Caco-2 (cell line): ENCODE measurements around the gene BCDIN3D. TPM values are rescaled to one million over a fixed set of nuclear protein-coding genes. Genes with fewer than 3 reads are reported as not detected.

Experiments used
- BruUV-seq: library from RNA; stranded (reverse); fragments of 400-500 nt; replicated peaks from 2 replicates; lab custom pipeline; 2021; lab: Mats Ljungman, UMichigan
- CTCF ChIA-PET: fragments of 300-600 bp; sonication (Branson Sonifier 250); formaldehyde crosslinking; loops from one replicate; lab custom pipeline; 2022; ENCODE audit warnings: antibody characterized with exemption; lab: Charles Lee
- POLR2A ChIA-PET: fragments of 300-600 bp; sonication (Branson Sonifier 250); formaldehyde crosslinking; loops from one replicate; lab custom pipeline; 2022; ENCODE audit warnings: antibody characterized with exemption; lab: Charles Lee
- DNase-seq, 2 experiments: peaks; one replicate each; pipeline versions ENCODE4 v3.0.0 to v3.0.0-alpha.2; 2020 to 2022
- H3K27me3 ChIP-seq: replicated peaks from 2 replicates; pipeline ENCODE4 v1.6.0; 2011; ENCODE audit warnings: low read length; ENCODE audit not compliant: control insufficient read depth, insufficient read depth
- H3K36me3 ChIP-seq: 2 replicates; pipeline ENCODE4 v1.5.1; 2011; ENCODE audit warnings: low read length; ENCODE audit not compliant: control insufficient read depth, insufficient read depth
- H3K4me1 ChIP-seq: fragments of 250-450 bp; sonication (Bioruptor Pico); 2 replicates; pipeline ENCODE4 v1.5.1; 2020; ENCODE audit warnings: mild to moderate bottlenecking
- H3K4me3 ChIP-seq: 2 replicates; pipeline ENCODE4 v1.5.1; 2011; ENCODE audit warnings: low read depth, mild to moderate bottlenecking, control low read depth, low read length
- H3K9me3 ChIP-seq: fragments of 250-450 bp; sonication (Bioruptor Pico); 2 replicates; pipeline ENCODE4 v1.5.1; 2020; ENCODE audit warnings: mild to moderate bottlenecking, moderate library complexity
- H3K27ac Mint-ChIP-seq: one replicate; pipeline ENCODE4 v1.8.0; 2022; ENCODE audit warnings: mixed read lengths; ENCODE audit not compliant: unreplicated experiment
- H3K27me3 Mint-ChIP-seq: one replicate; pipeline ENCODE4 v1.8.0; 2022; ENCODE audit warnings: mixed read lengths; ENCODE audit not compliant: insufficient read depth, unreplicated experiment
- H3K36me3 Mint-ChIP-seq: one replicate; pipeline ENCODE4 v1.8.0; 2022; ENCODE audit warnings: mild to moderate bottlenecking, mixed read lengths; ENCODE audit not compliant: insufficient read depth, unreplicated experiment
- H3K4me1 Mint-ChIP-seq: one replicate; pipeline ENCODE4 v1.8.0; 2022; ENCODE audit warnings: low read depth, mixed read lengths; ENCODE audit not compliant: unreplicated experiment
- H3K4me3 Mint-ChIP-seq: one replicate; pipeline ENCODE4 v1.8.0; 2022; ENCODE audit warnings: mild to moderate bottlenecking, moderate library complexity, mixed read lengths; ENCODE audit not compliant: unreplicated experiment
- H3K9me3 Mint-ChIP-seq: one replicate; pipeline ENCODE4 v1.8.0; 2022; ENCODE audit warnings: mixed read lengths; ENCODE audit not compliant: unreplicated experiment
- intact Hi-C: fragments of 100-400 bp; cut with micrococcal nuclease; formaldehyde crosslinking; loops from one replicate; pipeline ENCODE4 v1.10.0; 2022; ENCODE audit not compliant: unreplicated experiment
- total RNA-seq: library from RNA; stranded (reverse); gene quantifications from 2 replicates; pipeline ENCODE4 v1.2.3, GENCODE V29; 2022
- TF ChIP-seq, protein P1 (sequence below), 2 experiments: fragments of 200-600 bp in 1 of 2; IDR thresholded peaks; 1 replicate in 1 of 2; 2 replicates in 1 of 2; pipeline versions ENCODE4 v1.5.1 to v1.8.0; 2011 to 2022; ENCODE audit warnings: antibody characterized with exemption in 1 of 2, control low read depth in 1 of 2, inconsistent platforms in 1 of 2, low read depth in 1 of 2, low read length in 1 of 2, mild to moderate bottlenecking in 1 of 2, moderate library complexity in 1 of 2; ENCODE audit not compliant: insufficient read depth in 1 of 2, severe bottlenecking in 1 of 2, unreplicated experiment in 1 of 2

BCDIN3D gene
- total RNA-seq, 1 experiment from 2014 or later = 6.6 TPM

DNA sequence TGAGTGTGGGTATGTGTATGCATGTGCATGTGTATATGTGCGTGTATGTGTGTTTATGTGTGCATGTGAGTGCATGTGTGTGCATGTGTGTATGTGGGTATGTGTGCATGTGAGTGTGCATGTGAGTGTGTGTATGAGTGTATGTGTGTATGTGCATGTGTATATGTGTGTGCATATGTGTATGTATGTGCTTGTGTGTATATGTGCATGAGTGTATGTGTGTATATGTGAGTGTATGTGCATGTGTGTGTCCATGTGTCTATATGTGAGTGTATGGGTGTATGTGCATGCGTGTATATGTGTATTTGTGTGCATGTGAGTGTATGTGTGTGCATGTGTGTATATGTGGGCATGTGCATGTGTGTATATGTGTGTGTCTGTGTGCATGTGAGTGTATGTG is 35.1 kb upstream of the BCDIN3D start:
- no peak overlapping the region for H3K4me3 Mint-ChIP-seq
- H3K4me1 Mint-ChIP-seq = no peaks in the 10 kb centered on the region
- Histone ChIP-seq H3K4me3 (no peak overlapping the region), H3K27me3 (no peaks in the 10 kb centered on the region), H3K4me1 (no peaks in the 10 kb centered on the region), H3K9me3 (no peaks in the 10 kb centered on the region), H3K36me3 (no peaks in the 10 kb centered on the region)
- ChIA-PET POLR2A (no interaction called here), CTCF (no interaction called here)
- no TSS peak for BruUV-seq
- intact Hi-C loops = no loop called here
- peaks cover 36% of the 10 kb centered on the region for H3K9me3 Mint-ChIP-seq
- H3K27me3 Mint-ChIP-seq = no peaks in the 10 kb centered on the region
- TF ChIP-seq, protein P1, sequence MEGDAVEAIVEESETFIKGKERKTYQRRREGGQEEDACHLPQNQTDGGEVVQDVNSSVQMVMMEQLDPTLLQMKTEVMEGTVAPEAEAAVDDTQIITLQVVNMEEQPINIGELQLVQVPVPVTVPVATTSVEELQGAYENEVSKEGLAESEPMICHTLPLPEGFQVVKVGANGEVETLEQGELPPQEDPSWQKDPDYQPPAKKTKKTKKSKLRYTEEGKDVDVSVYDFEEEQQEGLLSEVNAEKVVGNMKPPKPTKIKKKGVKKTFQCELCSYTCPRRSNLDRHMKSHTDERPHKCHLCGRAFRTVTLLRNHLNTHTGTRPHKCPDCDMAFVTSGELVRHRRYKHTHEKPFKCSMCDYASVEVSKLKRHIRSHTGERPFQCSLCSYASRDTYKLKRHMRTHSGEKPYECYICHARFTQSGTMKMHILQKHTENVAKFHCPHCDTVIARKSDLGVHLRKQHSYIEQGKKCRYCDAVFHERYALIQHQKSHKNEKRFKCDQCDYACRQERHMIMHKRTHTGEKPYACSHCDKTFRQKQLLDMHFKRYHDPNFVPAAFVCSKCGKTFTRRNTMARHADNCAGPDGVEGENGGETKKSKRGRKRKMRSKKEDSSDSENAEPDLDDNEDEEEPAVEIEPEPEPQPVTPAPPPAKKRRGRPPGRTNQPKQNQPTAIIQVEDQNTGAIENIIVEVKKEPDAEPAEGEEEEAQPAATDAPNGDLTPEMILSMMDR (IDR thresholded peaks at IDR 0.05; ENCODE audit: insufficient read depth in 1 of 2, low read depth in 1 of 2, low read length in 1 of 2, severe bottlenecking in 1 of 2, unreplicated experiment in 1 of 2) = no peak
- H3K27ac Mint-ChIP-seq = no peak overlapping the region
- no peak for DNase-seq
- peaks cover 7% of the 10 kb centered on the region for H3K36me3 Mint-ChIP-seq

DNA sequence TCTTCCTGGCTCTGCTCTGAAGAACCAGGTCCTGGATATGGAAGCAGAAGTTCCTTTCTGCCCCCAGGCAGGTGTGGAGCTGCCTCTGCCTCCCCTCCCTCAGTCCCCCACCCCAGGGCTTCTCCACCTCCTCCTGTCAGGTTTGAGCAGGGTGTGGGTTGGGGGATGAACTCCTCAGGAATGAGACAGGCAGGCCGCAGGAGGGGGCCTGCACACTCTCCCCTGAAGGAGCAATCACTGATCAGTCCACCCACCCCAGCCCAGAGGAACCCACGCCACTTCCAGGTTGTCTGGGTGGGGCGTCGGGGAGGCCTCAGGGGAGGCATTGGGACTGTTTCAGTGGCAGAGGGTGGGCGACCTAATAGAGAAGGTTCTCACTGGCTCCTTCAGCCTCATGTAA is 34.2 kb upstream of the BCDIN3D start:
- H3K36me3 ChIP-seq = no peaks in the 10 kb centered on the region
- CTCF ChIA-PET = no interaction called here

DNA sequence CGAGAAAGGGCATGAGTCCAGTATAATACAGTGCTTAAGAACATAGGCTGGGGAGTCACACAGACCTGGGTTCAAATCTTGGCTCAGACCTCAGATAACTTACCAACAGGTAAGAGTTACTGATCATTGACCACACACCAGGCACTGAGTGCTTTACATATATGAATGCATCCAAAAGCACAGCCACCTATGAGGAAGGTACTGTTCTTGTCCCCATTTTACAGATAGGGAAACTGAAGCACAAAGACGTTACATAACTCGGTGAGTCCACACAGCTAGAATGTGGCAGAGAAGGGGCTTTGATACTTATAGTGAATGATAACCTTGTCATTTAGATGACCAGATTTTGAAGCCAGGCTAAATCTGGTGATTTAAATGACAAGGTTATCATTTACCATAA is 33.2 kb upstream of the BCDIN3D start:
- BruUV-seq = no TSS peak
- H3K4me3 Mint-ChIP-seq = no peak overlapping the region
- no peaks in the 10 kb centered on the region for H3K27me3 ChIP-seq
- no peak overlapping the region for H3K27ac Mint-ChIP-seq
- H3K27me3 Mint-ChIP-seq = no peaks in the 10 kb centered on the region
- H3K4me1 Mint-ChIP-seq = no peaks in the 10 kb centered on the region
- intact Hi-C loops = no loop called here
- H3K4me3 ChIP-seq = no peak overlapping the region
- H3K36me3 Mint-ChIP-seq = peaks cover 7% of the 10 kb centered on the region
- H3K36me3 ChIP-seq = no peaks in the 10 kb centered on the region
- ChIA-PET POLR2A (no interaction called here), CTCF (no interaction called here)
- peaks cover 36% of the 10 kb centered on the region for H3K9me3 Mint-ChIP-seq
- 0 out of 2 replicates have a peak, but pooled peaks cover 5% of the 10 kb centered on the region for H3K4me1 ChIP-seq
- DNase-seq = no peak
- TF ChIP-seq, protein P1 (IDR thresholded peaks at IDR 0.05; ENCODE audit: insufficient read depth in 1 of 2, low read depth in 1 of 2, low read length in 1 of 2, severe bottlenecking in 1 of 2, unreplicated experiment in 1 of 2) = no peak
- no peaks in the 10 kb centered on the region for H3K9me3 ChIP-seq

More for the DNA sequence above, 34.2 kb upstream of the BCDIN3D start:
- H3K27ac Mint-ChIP-seq = no peak overlapping the region
- Histone ChIP-seq H3K4me1 (0 out of 2 replicates have a peak, but pooled peaks cover under 1% of the 10 kb centered on the region), H3K9me3 (no peaks in the 10 kb centered on the region), H3K4me3 (no peak overlapping the region), H3K27me3 (no peaks in the 10 kb centered on the region)
- POLR2A ChIA-PET = no interaction called here
- intact Hi-C loops = no loop called here
- H3K9me3 Mint-ChIP-seq = peaks cover 36% of the 10 kb centered on the region
- no TSS peak for BruUV-seq
- DNase-seq = no peak
- TF ChIP-seq, protein P1 (IDR thresholded peaks at IDR 0.05; ENCODE audit: insufficient read depth in 1 of 2, low read depth in 1 of 2, low read length in 1 of 2, severe bottlenecking in 1 of 2, unreplicated experiment in 1 of 2) = no peak
- no peaks in the 10 kb centered on the region for H3K27me3 Mint-ChIP-seq
- no peak overlapping the region for H3K4me3 Mint-ChIP-seq
- peaks cover 7% of the 10 kb centered on the region for H3K36me3 Mint-ChIP-seq
- no peaks in the 10 kb centered on the region for H3K4me1 Mint-ChIP-seq
